Gastrocnemius medialis (tissue), 4 donors: ENCODE measurements around the gene SGTA.

Experiments used
- CTCF ChIP-seq, 5 experiments: fragments of 450-650 bp in 3 of 5; fragments of 200-600 bp in 2 of 5; sonication (generic) in 2 of 5; IDR thresholded peaks in 4 of 5; conservative IDR thresholded peaks in 1 of 5; 1 replicate in 4 of 5; 2 replicates in 1 of 5; pipeline ENCODE4 v1.5.1; 2016 to 2019; ENCODE audit warnings: antibody characterized with exemption in 5 of 5, mild to moderate bottlenecking in 3 of 5, moderate library complexity in 3 of 5
- POLR2A ChIP-seq, 2 donors: fragments of 450-650 bp; IDR thresholded peaks; one replicate each; pipeline ENCODE4 v1.6.1; 2017; ENCODE audit warnings: antibody characterized with exemption in 2 of 2, mild to moderate bottlenecking in 2 of 2, moderate library complexity in 2 of 2

- no peak for TF ChIP-seq CTCF (IDR thresholded peaks at IDR 0.05 in 4 of 5, conservative IDR thresholded peaks at IDR 0.05 in 1 of 5)
- TF ChIP-seq POLR2A (IDR thresholded peaks at IDR 0.05) = no peak
Observed at GRCh38 chr19:2791876-2792275, 8.8 kb upstream of the SGTA start.
